A549 (cell line): ENCODE data around the gene TOB2. TPM values are rescaled to one million over a fixed set of nuclear protein-coding genes. Genes with fewer than 3 reads are reported as not detected.

ENCODE experiments used
- ATAC-seq, 2 experiments: fragments of 200-7000 bp in 1 of 2; fragments of >200 bp in 1 of 2; cut with Nextera tagmentation in 1 of 2; cut with Tn5 transposase in 1 of 2; 3 replicates each; pipeline versions ENCODE4 v1.8.0 to v1.9.1; 2018 to 2020; ENCODE audit warnings: mild to moderate bottlenecking in 1 of 2, moderate library complexity in 1 of 2
- CTCF ChIA-PET: fragments of 300-600 bp; sonication (Branson Sonifier 250); formaldehyde crosslinking; extraction: SDS; loops from one replicate; lab custom pipeline; 2021; ENCODE audit warnings: antibody characterized with exemption, inconsistent platforms; lab: Yijun Ruan, JAX
- POLR2A ChIA-PET: fragments of 350-600 bp; formaldehyde crosslinking; extraction: SDS; loops from one replicate; lab custom pipeline; 2021; ENCODE audit warnings: antibody characterized with exemption, inconsistent platforms; lab: Yijun Ruan, JAX
- DNase-seq, 2 experiments: peaks; one replicate each; pipeline versions ENCODE4 v3.0.0 to v3.0.0-alpha.2; 2011 to 2016; ENCODE audit warnings: low read depth in 1 of 2, low spot score in 1 of 2
- FAIRE-seq: peaks from 2 replicates; lab custom pipeline; 2011; peaks lifted over from hg19 to GRCh38; lab: Jason Lieb, UNC
- H3K27ac ChIP-seq, 2 experiments: fragments of >200 bp; sonication (Bioruptor Twin); formaldehyde crosslinking; 3 replicates each; pipeline ENCODE4 v1.5.1; 2016 to 2017
- H3K4me1 ChIP-seq: fragments of >200 bp; sonication (Bioruptor Twin); formaldehyde crosslinking; 3 replicates; pipeline ENCODE4 v1.6.1; 2016
- H3K4me2 ChIP-seq: fragments of >200 bp; sonication (Bioruptor Twin); formaldehyde crosslinking; 3 replicates; pipeline ENCODE4 v1.6.1; 2016
- H3K4me3 ChIP-seq: fragments of >200 bp; sonication (Bioruptor Twin); formaldehyde crosslinking; 3 replicates; pipeline ENCODE4 v1.5.1; 2016
- H3K9me3 ChIP-seq: fragments of >200 bp; sonication (Bioruptor Twin); formaldehyde crosslinking; 3 replicates; pipeline ENCODE4 v1.6.1; 2016
- BHLHE40 ChIP-seq: IDR thresholded peaks from 2 replicates; pipeline ENCODE4 v1.6.1; 2012; ENCODE audit warnings: low read depth, low read length, inconsistent platforms
- CEBPB ChIP-seq, 2 experiments: fragments of >200 bp in 1 of 2; sonication (Bioruptor Twin) in 1 of 2; formaldehyde crosslinking in 1 of 2; IDR thresholded peaks; 2 replicates each; pipeline ENCODE4 v1.6.1; 2012 to 2016
- CHD2 ChIP-seq: fragments of 150-350 bp; IDR thresholded peaks from 2 replicates; pipeline ENCODE4 v1.6.1; 2014; ENCODE audit warnings: low read length; ENCODE audit not compliant: partially characterized antibody
- E2F6 ChIP-seq: IDR thresholded peaks from 2 replicates; pipeline ENCODE4 v1.6.1; 2012; ENCODE audit warnings: low read depth, borderline replicate concordance
- EHF ChIP-seq: fragments of 250-450 bp; sonication (Bioruptor Pico); IDR thresholded peaks from 2 replicates; pipeline ENCODE4 v1.5.0; 2020; ENCODE audit warnings: mild to moderate bottlenecking
- EP300 ChIP-seq, 2 experiments: fragments of >200 bp; sonication (Bioruptor Twin); formaldehyde crosslinking; IDR thresholded peaks; 2 replicates in 1 of 2; 3 replicates in 1 of 2; pipeline ENCODE4 v1.6.1; 2016 to 2017
- ESRRA ChIP-seq: fragments of 150-350 bp; IDR thresholded peaks from 2 replicates; pipeline ENCODE4 v1.6.1; 2014; ENCODE audit warnings: mild to moderate bottlenecking, low read length, borderline replicate concordance
- FOSL2 ChIP-seq, 2 experiments: fragments of 450-650 bp in 1 of 2; fragments of >200 bp in 1 of 2; sonication (Bioruptor Twin) in 1 of 2; formaldehyde crosslinking; IDR thresholded peaks; 2 replicates each; pipeline versions ENCODE4 v1.5.0 to v1.6.1; 2016 to 2020; ENCODE audit warnings: mild to moderate bottlenecking in 1 of 2, moderate library complexity in 1 of 2
- FOXS1 ChIP-seq: fragments of 250-450 bp; sonication (Bioruptor Pico); IDR thresholded peaks from 2 replicates; pipeline ENCODE4 v1.5.0; 2020; ENCODE audit warnings: mild to moderate bottlenecking, moderate library complexity
- HDAC2 ChIP-seq: fragments of 200-600 bp; sonication (generic); IDR thresholded peaks from 2 replicates; pipeline ENCODE4 v1.6.1; 2016
- HEYL ChIP-seq: fragments of 250-450 bp; sonication (Bioruptor Pico); IDR thresholded peaks from 2 replicates; pipeline ENCODE4 v1.8.0; 2021; ENCODE audit warnings: mild to moderate bottlenecking, moderate library complexity
- JUN ChIP-seq, 2 experiments: fragments of >200 bp; sonication (Bioruptor Twin); formaldehyde crosslinking; IDR thresholded peaks; 2 replicates in 1 of 2; 3 replicates in 1 of 2; pipeline ENCODE4 v1.6.1; 2016 to 2017
- JUNB ChIP-seq: fragments of >200 bp; sonication (Bioruptor Twin); formaldehyde crosslinking; IDR thresholded peaks from 2 replicates; pipeline ENCODE4 v1.6.1; 2016
- KDM5A ChIP-seq: fragments of 200-600 bp; sonication (generic); IDR thresholded peaks from 2 replicates; pipeline ENCODE4 v1.6.1; 2016; ENCODE audit warnings: antibody characterized with exemption, mild to moderate bottlenecking
- MAFK ChIP-seq: fragments of 450-650 bp; IDR thresholded peaks from 2 replicates; pipeline ENCODE4 v1.6.1; 2014; ENCODE audit not compliant: partially characterized antibody
- MAX ChIP-seq: IDR thresholded peaks from 2 replicates; pipeline ENCODE4 v1.6.1; 2012
- MYC ChIP-seq: IDR thresholded peaks from 2 replicates; pipeline ENCODE4 v1.6.1; 2012; ENCODE audit warnings: mild to moderate bottlenecking, inconsistent platforms, low read length, improper control_type of control experiment, borderline replicate concordance
- NFE2L2 ChIP-seq: fragments of 150-350 bp; conservative IDR thresholded peaks from 2 replicates; pipeline ENCODE4 v1.6.1; 2014; ENCODE audit warnings: low read length
- PHF8 ChIP-seq: fragments of 200-600 bp; sonication (generic); IDR thresholded peaks from 2 replicates; pipeline ENCODE4 v1.6.1; 2016; ENCODE audit warnings: low read depth, mild to moderate bottlenecking, antibody characterized with exemption, moderate library complexity, borderline replicate concordance
- POLR2A ChIP-seq: IDR thresholded peaks from 2 replicates; pipeline ENCODE4 v1.6.1; 2012; ENCODE audit warnings: mild to moderate bottlenecking, low read length
- RARB ChIP-seq: fragments of 250-450 bp; sonication (Bioruptor Pico); IDR thresholded peaks from 2 replicates; pipeline ENCODE4 v1.8.0; 2021; ENCODE audit warnings: mild to moderate bottlenecking, moderate library complexity
- RNF2 ChIP-seq: fragments of 200-600 bp; sonication (generic); IDR thresholded peaks from 2 replicates; pipeline ENCODE4 v1.6.1; 2016; ENCODE audit warnings: low read depth, mild to moderate bottlenecking, antibody characterized with exemption, moderate library complexity, borderline replicate concordance
- SMC3 ChIP-seq: fragments of >200 bp; sonication (Bioruptor Twin); formaldehyde crosslinking; IDR thresholded peaks from 3 replicates; pipeline ENCODE4 v1.6.1; 2018; ENCODE audit warnings: inconsistent platforms
- SREBF2 ChIP-seq: fragments of 450-650 bp; IDR thresholded peaks from 2 replicates; pipeline ENCODE4 v1.6.1; 2014; ENCODE audit warnings: mild to moderate bottlenecking, moderate library complexity
- ZFP36 ChIP-seq: fragments of 450-650 bp; IDR thresholded peaks from 2 replicates; pipeline ENCODE4 v1.6.1; 2014; ENCODE audit warnings: borderline replicate concordance; ENCODE audit not compliant: partially characterized antibody
- ZNF302 ChIP-seq: fragments of 250-450 bp; sonication (Bioruptor Pico); IDR thresholded peaks from 2 replicates; pipeline ENCODE4 v1.9.0; 2021; ENCODE audit warnings: inconsistent platforms, mild to moderate bottlenecking, moderate library complexity
- WGBS: methylation state at CpG from one replicate; pipeline ENCODE4 v1.1.6; 2017; ENCODE audit errors: missing lambda C conversion rate; 5-methylcytosine and 5-hydroxymethylcytosine counted together
- polyA plus RNA-seq, 4 experiments: library from polyadenylated mRNA; depleted of rRNA in 3 of 4; stranded (reverse); fragments of >200 nt; fragmentation: RNase III in 1 of 4; extraction: RNeasy Plus Mini Kit Qiagen cat#74134 plus additional on column Dnase treatment in 1 of 4; gene quantifications; 2 replicates in 3 of 4; 3 replicates in 1 of 4; pipeline ENCODE4 v1.2.3, GENCODE V29; 2011 to 2017
- TF ChIP-seq, protein P1 (sequence below): IDR thresholded peaks from 2 replicates; pipeline ENCODE4 v1.6.1; 2012
- TF ChIP-seq, protein P2 (sequence below): fragments of 200-600 bp; sonication (generic); IDR thresholded peaks from 2 replicates; pipeline ENCODE4 v1.6.1; 2016; ENCODE audit warnings: antibody characterized with exemption, mild to moderate bottlenecking, moderate library complexity

TOB2 gene
- polyA plus RNA-seq, 2 of the 4 experiments (the other 2 are of a cell fraction), result 11.4 to 14.7 TPM

DNA sequence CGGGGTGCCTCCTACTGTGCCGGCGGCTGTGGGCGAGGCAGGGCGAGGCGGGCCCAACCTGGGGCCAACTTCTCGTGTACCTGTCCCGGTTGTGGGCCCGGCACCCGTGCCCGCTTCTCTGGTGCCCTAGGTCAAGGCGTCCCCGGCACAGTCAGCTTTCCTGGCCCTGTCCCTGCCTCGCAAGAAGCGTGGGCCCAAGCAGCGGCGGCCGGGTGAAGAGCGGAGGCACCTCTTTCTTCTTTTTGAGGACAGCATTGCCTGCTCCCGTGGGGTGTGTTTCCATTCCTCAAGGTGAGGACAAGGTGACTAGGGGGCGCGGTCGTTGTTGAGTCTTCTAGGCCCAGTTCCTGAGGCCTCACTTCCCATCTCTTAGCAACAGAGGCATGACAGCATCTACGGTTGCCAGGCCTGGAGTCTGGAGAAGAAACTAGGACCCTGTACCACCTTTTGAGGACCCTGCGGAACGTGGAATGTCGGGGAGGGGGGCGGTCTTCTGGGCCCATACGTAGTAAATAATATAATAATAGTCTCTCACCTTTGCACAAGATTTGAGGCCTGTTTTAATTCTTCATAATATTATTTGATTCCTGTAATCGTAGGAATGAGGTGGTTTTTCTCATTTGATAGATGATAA, 22.7 kb upstream of the TOB2 start:
- Histone ChIP-seq H3K4me3 (peak overlapping the region; percentile 74), H3K4me2 (peak overlapping the region; percentile 86), H3K27ac (peak overlapping the region; percentile 93 to 95), H3K9me3 (no peaks in the 10 kb centered on the region), H3K4me1 (peaks cover 15% of the 10 kb centered on the region)
- ChIA-PET POLR2A (interaction anchor here (1.0 to 1.8 kb wide), 7 partner anchors 20 to 66 kb away, joined by 3 to 41 read pairs (median 4); partner anchors contain the start of gene TOB2), CTCF (interaction anchor here (0.8 to 2.6 kb wide), 5 partner anchors 8 to 66 kb away, joined by 3 to 23 read pairs (median 3); no protein-coding TSS in a partner anchor)
- 0% methylated on average over 11 of the region's 30 CpGs for WGBS
- ATAC-seq, result peak; percentile 44 to 68; a peak in 4 of 6 replicates
- no peak for FAIRE-seq
- TF ChIP-seq MYC (no peak), CEBPB (IDR thresholded peaks at IDR 0.05) (no peak), PHF8 (peak; percentile 33; the same call in 1 of the 2 replicates), HDAC2 (0 out of 2 replicates have a peak, but pooled peaks have one; percentile 78), FOXS1 (CRISPR knock-in tag) (no peak), MAFK (no peak), E2F6 (no peak), RNF2 (no peak), EP300 (IDR thresholded peaks at IDR 0.05) (no peak), ESRRA (peak; percentile 58; the same call in 1 of the 2 replicates), KDM5A (peak; percentile 99), RARB (CRISPR knock-in tag) (no peak)
- no peak for DNase-seq

DNA sequence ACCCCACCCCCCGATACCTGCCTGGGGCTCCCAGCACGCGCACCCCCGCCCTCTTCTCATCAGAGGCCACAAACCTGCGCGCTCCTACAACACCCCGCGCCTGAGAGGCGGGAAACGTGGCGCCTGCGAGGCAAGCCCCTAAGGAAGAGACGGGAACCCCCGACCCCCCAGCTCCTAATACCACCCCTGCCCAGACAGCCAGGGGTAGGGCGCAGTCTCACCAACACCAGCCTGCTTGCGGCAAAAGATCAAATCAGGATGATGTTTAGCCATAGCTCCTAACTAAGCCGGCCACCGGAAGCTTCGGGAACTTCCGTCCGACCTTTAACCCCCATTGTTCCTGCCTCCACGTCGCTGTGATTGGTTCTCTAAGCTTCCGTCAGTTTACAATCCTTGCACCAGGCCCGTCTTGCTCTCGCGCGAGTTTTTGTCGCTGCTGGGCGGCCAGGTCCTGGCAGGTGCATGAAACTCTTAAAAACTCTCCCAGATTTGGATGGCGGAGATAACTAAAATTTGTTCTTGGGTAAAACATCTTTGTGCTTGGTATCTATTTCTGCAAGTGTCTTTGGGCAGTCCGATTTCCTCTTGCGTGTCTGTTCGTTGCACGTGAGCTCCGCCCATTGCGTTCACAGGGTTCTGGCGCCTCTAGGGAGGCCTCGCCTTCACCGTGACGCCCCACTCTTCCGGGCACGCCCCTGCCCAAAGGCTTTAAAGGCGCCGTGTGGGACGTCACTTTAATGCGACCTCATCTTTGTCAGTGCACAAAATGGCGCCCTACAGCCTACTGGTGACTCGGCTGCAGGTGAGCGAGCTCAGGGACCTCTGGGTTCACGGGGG, 22.0 kb upstream of the TOB2 start, which contains the start of the genes ACO2 and PHF5A:
TSS of gene ACO2 (plus strand) at position 737 of the 837 bp plus-strand sequence. CDS start at position 767, 30 bp downstream.
TSS of gene PHF5A (minus strand) at position 312 of the 837 bp plus-strand sequence. CDS start at position 273, 39 bp downstream.
- Histone ChIP-seq H3K4me3 (peak within 1 kb of the TSS; percentile 74), H3K27ac (peak within 1 kb of the TSS; percentile 93 to 95), H3K4me2 (peak within 1 kb of the TSS; percentile 99), H3K4me1 (peaks cover 15% of the 10 kb centered on the region), H3K9me3 (no peaks in the 10 kb centered on the region)
- POLR2A ChIA-PET, result interaction anchor here (0.7 to 1.8 kb wide), 12 partner anchors 9 to 221 kb away, joined by 3 to 41 read pairs (median 4); partner anchors contain the start of gene TOB2
- CTCF ChIA-PET, result interaction anchor here (0.8 to 2.6 kb wide), 7 partner anchors 8 to 65 kb away, joined by 3 to 23 read pairs (median 3); no protein-coding TSS in a partner anchor
- DNase-seq, result peak; percentile 92 to 96
- TF ChIP-seq MYC (peak; percentile 62; the same call in 1 of the 2 replicates), CHD2 (peak; percentile 81), PHF8 (peak; percentile 56; the same call in 1 of the 2 replicates), E2F6 (peak; percentile 52), KDM5A (peak; percentile 73), ZFP36 (no peak), EHF (no peak), NFE2L2 (no peak), POLR2A (peak; percentile 50), SMC3 (no peak), JUNB (no peak), FOSL2 (IDR thresholded peaks at IDR 0.05) (no peak), FOSL2 (CRISPR knock-in tag; IDR thresholded peaks at IDR 0.05) (0 out of 2 replicates have a peak, but pooled peaks have one; percentile 18), ESRRA (no peak), ZNF302 (CRISPR knock-in tag) (no peak), MAX (peak; percentile 49), JUN (IDR thresholded peaks at IDR 0.05) (peak in 1 of 2 experiments; percentile 42; a peak in 2 of 5 replicates), BHLHE40 (peak; percentile 77), SREBF2 (no peak), HEYL (CRISPR knock-in tag) (no peak)
- TF ChIP-seq, protein P1, sequence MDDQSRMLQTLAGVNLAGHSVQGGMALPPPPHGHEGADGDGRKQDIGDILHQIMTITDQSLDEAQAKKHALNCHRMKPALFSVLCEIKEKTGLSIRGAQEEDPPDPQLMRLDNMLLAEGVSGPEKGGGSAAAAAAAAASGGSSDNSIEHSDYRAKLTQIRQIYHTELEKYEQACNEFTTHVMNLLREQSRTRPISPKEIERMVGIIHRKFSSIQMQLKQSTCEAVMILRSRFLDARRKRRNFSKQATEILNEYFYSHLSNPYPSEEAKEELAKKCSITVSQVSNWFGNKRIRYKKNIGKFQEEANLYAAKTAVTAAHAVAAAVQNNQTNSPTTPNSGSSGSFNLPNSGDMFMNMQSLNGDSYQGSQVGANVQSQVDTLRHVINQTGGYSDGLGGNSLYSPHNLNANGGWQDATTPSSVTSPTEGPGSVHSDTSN, result 0 out of 2 replicates have a peak, but pooled peaks have one; percentile 20
- TF ChIP-seq, protein P2, sequence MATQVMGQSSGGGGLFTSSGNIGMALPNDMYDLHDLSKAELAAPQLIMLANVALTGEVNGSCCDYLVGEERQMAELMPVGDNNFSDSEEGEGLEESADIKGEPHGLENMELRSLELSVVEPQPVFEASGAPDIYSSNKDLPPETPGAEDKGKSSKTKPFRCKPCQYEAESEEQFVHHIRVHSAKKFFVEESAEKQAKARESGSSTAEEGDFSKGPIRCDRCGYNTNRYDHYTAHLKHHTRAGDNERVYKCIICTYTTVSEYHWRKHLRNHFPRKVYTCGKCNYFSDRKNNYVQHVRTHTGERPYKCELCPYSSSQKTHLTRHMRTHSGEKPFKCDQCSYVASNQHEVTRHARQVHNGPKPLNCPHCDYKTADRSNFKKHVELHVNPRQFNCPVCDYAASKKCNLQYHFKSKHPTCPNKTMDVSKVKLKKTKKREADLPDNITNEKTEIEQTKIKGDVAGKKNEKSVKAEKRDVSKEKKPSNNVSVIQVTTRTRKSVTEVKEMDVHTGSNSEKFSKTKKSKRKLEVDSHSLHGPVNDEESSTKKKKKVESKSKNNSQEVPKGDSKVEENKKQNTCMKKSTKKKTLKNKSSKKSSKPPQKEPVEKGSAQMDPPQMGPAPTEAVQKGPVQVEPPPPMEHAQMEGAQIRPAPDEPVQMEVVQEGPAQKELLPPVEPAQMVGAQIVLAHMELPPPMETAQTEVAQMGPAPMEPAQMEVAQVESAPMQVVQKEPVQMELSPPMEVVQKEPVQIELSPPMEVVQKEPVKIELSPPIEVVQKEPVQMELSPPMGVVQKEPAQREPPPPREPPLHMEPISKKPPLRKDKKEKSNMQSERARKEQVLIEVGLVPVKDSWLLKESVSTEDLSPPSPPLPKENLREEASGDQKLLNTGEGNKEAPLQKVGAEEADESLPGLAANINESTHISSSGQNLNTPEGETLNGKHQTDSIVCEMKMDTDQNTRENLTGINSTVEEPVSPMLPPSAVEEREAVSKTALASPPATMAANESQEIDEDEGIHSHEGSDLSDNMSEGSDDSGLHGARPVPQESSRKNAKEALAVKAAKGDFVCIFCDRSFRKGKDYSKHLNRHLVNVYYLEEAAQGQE, result peak; percentile 77
- no peak for FAIRE-seq
- under 1% methylated on average over 22 of the region's 51 CpGs for WGBS
- peak; percentile 96 for ATAC-seq
